ENCODE measurements around the gene DKK2. TPM values are rescaled to one million over a fixed set of nuclear protein-coding genes. Genes with fewer than 3 reads are reported as not detected.
A peak's percentile ranks its signal among the peaks of the same experiment; 100 is the strongest.

The DKK2 gene
- polyA plus RNA-seq, 1 of the 3 experiments (the other 2 are of a cell fraction): 53.1 TPM

- no peak overlapping the region for H3K9ac ChIP-seq
- DNase-seq: peak; percentile 5
- H3K27ac ChIP-seq (ENCODE audit: low read depth in 2 of 2, low read length in 1 of 2): peak overlapping the region in 1 of 2 experiments; percentile 22; a peak in 1 of 4 replicates
- ChIA-PET CTCF (interaction anchor here (1.0 to 1.6 kb wide), 3 partner anchors 54 to 230 kb away, joined by 3 to 6 read pairs (median 3); no protein-coding TSS in a partner anchor), POLR2A (no interaction called here)
- H3K27me3 ChIP-seq (ENCODE audit: insufficient read depth): no peaks in the 10 kb centered on the region
- TF ChIP-seq ELF1 (IDR thresholded peaks at IDR 0.05): no peak
- no peak for TF ChIP-seq YY1 (IDR thresholded peaks at IDR 0.05; ENCODE audit: low read depth)
- TF ChIP-seq ZBTB33 (IDR thresholded peaks at IDR 0.05; ENCODE audit: borderline replicate concordance, low read depth): no peak
- no peak for TF ChIP-seq EP300 (IDR thresholded peaks at IDR 0.05; ENCODE audit: borderline replicate concordance in 1 of 2, low read depth in 1 of 2, low read length in 1 of 2)
- TF ChIP-seq RAD21 (IDR thresholded peaks at IDR 0.05; ENCODE audit: low read length): no peak
- 51% methylated on average over 3 of the region's 3 CpGs for WGBS (ENCODE audit: low lambda C conversion rate)
- no peaks in the 10 kb centered on the region for H4K20me1 ChIP-seq (ENCODE audit: insufficient read depth)
- H2AFZ ChIP-seq (ENCODE audit: low read depth): no peak overlapping the region
- no peak overlapping the region for H3K4me3 ChIP-seq (ENCODE audit: low read depth in 2 of 2, low read length in 1 of 2)
- H3K79me2 ChIP-seq (ENCODE audit: insufficient read depth): no peaks in the 10 kb centered on the region
- no peaks in the 10 kb centered on the region for H3K9me2 ChIP-seq
- no peaks in the 10 kb centered on the region for H3K4me1 ChIP-seq (ENCODE audit: control insufficient read depth in 1 of 2, insufficient read depth in 2 of 2, low read depth in 1 of 2, low read length in 1 of 2)
- H3K36me3 ChIP-seq (replicated peaks in 1 of 2; ENCODE audit: control insufficient read depth in 1 of 2, insufficient read depth in 2 of 2, low read length in 1 of 2): no peaks in the 10 kb centered on the region
- no peaks in the 10 kb centered on the region for H3F3A ChIP-seq (replicated peaks; ENCODE audit: insufficient read depth)
- no peak overlapping the region for H3K4me2 ChIP-seq
- H3K9me3 ChIP-seq: no peaks in the 10 kb centered on the region
Measured at GRCh38 chr4:106953036-106953705, 82.9 kb downstream of the DKK2 start.

GRCh38 chr4:106951891-106952290, 84.2 kb downstream of the DKK2 start:
- H3K4me1 ChIP-seq (ENCODE audit: control insufficient read depth in 1 of 2, insufficient read depth in 2 of 2, low read depth in 1 of 2, low read length in 1 of 2): no peaks in the 10 kb centered on the region
- H3K27me3 ChIP-seq (ENCODE audit: insufficient read depth): no peaks in the 10 kb centered on the region
- no peaks in the 10 kb centered on the region for H3K36me3 ChIP-seq (replicated peaks in 1 of 2; ENCODE audit: control insufficient read depth in 1 of 2, insufficient read depth in 2 of 2, low read length in 1 of 2)
- H3K27ac ChIP-seq (ENCODE audit: low read depth in 2 of 2, low read length in 1 of 2): no peak overlapping the region
- no peaks in the 10 kb centered on the region for H3K9me3 ChIP-seq
- H3K4me2 ChIP-seq: no peak overlapping the region
- no peak overlapping the region for H3K9ac ChIP-seq
- H4K20me1 ChIP-seq (ENCODE audit: insufficient read depth): no peaks in the 10 kb centered on the region
- H3K79me2 ChIP-seq (ENCODE audit: insufficient read depth): no peaks in the 10 kb centered on the region
- TF ChIP-seq CTCF (IDR thresholded peaks at IDR 0.05) (no peak), POLR2AphosphoS5 (IDR thresholded peaks at IDR 0.05; ENCODE audit: low read depth, low read length) (no peak), ZBTB33 (IDR thresholded peaks at IDR 0.05; ENCODE audit: borderline replicate concordance, low read depth) (no peak), FOXJ3 (CRISPR knock-in tag; IDR thresholded peaks at IDR 0.05) (no peak), TCF12 (IDR thresholded peaks at IDR 0.05) (no peak), JUND (IDR thresholded peaks at IDR 0.05) (no peak), MXI1 (IDR thresholded peaks at IDR 0.05; ENCODE audit: low read depth, low read length) (no peak), USF1 (IDR thresholded peaks at IDR 0.05; ENCODE audit: borderline replicate concordance, low read depth) (no peak), NFIC (IDR thresholded peaks at IDR 0.05; ENCODE audit: borderline replicate concordance) (no peak), RAD21 (IDR thresholded peaks at IDR 0.05; ENCODE audit: low read length) (no peak), MAX (IDR thresholded peaks at IDR 0.05; ENCODE audit: low read depth) (no peak), RXRA (IDR thresholded peaks at IDR 0.05; ENCODE audit: borderline replicate concordance, low read depth) (no peak), RFX5 (IDR thresholded peaks at IDR 0.05; ENCODE audit: low read length) (no peak), EZH2phosphoT487 (IDR thresholded peaks at IDR 0.05; ENCODE audit: borderline replicate concordance, low read depth) (no peak), CHD2 (IDR thresholded peaks at IDR 0.05; ENCODE audit: low read length, partially characterized antibody) (no peak)
- ChIA-PET CTCF (interaction anchor here (0.6 kb wide), 1 partner anchor 546 kb away, joined by 4 read pairs; no protein-coding TSS in a partner anchor), POLR2A (no interaction called here)
- no peak for DNase-seq
- WGBS (ENCODE audit: low lambda C conversion rate): 82% methylated on average over 2 of the region's 2 CpGs
- no peak overlapping the region for H3K4me3 ChIP-seq (ENCODE audit: low read depth in 2 of 2, low read length in 1 of 2)
- H2AFZ ChIP-seq (ENCODE audit: low read depth): no peak overlapping the region
- no peaks in the 10 kb centered on the region for H3F3A ChIP-seq (replicated peaks; ENCODE audit: insufficient read depth)
- no peaks in the 10 kb centered on the region for H3K9me2 ChIP-seq
